K562 (cell line): Measurements from ENCODE around the gene ENO3. TPM values are rescaled to one million over a fixed set of nuclear protein-coding genes. Genes with fewer than 3 reads are reported as not detected.

Source experiments
- ATAC-seq: fragments of 200-7000 bp; cut with Tn5 transposase; 3 replicates; pipeline ENCODE4 v1.9.1; 2020; ENCODE audit warnings: moderate library complexity
- BruUV-seq: library from RNA; stranded (reverse); fragments of 400-500 nt; replicated peaks from 2 replicates; lab custom pipeline; 2021; lab: Mats Ljungman, UMichigan
- CTCF ChIA-PET: fragments of 300-600 bp; formaldehyde crosslinking; extraction: SDS; loops from one replicate; lab custom pipeline; 2021; ENCODE audit warnings: low intra/inter-chr PET ratio; lab: Yijun Ruan, JAX
- POLR2A ChIA-PET: fragments of 300-600, 350-650 bp; sonication (Branson Sonifier 250); formaldehyde crosslinking; extraction: SDS; loops from one replicate; lab custom pipeline; 2021; ENCODE audit warnings: antibody characterized with exemption, inconsistent platforms; lab: Yijun Ruan, JAX
- DNase-seq, 4 experiments: peaks; one replicate each; pipeline versions ENCODE4 v3.0.0 to v3.0.0-alpha.2; 2011 to 2018; ENCODE audit warnings: low spot score in 3 of 4, mixed read lengths in 3 of 4; ENCODE audit errors: extremely low read depth in 1 of 4
- FAIRE-seq: peaks from 2 replicates; lab custom pipeline; 2011; peaks lifted over from hg19 to GRCh38; lab: Jason Lieb, UNC
- H2AFZ ChIP-seq: 2 replicates; pipeline ENCODE4 v1.6.0; 2011; ENCODE audit warnings: low read depth, low read length, control low read depth, inconsistent platforms
- H3K27ac ChIP-seq: fragments of 200-600 bp; 3 replicates; pipeline ENCODE4 v1.8.0; 2011; ENCODE audit warnings: low read depth, mild to moderate bottlenecking, control low read depth, inconsistent platforms, low read length, moderate library complexity, mixed read lengths; ENCODE audit errors: extremely low read depth
- H3K27me3 ChIP-seq, 2 experiments: fragments of 300-600 bp in 1 of 2; 2 replicates in 1 of 2; 3 replicates in 1 of 2; pipeline versions ENCODE4 v1.6.0 to v1.8.0; 2011; ENCODE audit warnings: inconsistent platforms in 2 of 2, low read length in 2 of 2, mild to moderate bottlenecking in 1 of 2, mixed read lengths in 1 of 2, moderate library complexity in 1 of 2; ENCODE audit not compliant: control insufficient read depth in 2 of 2, insufficient read depth in 2 of 2
- H3K36me3 ChIP-seq: fragments of 300-600 bp; 3 replicates; pipeline ENCODE4 v1.8.0; 2011; ENCODE audit warnings: mild to moderate bottlenecking, low read length, inconsistent platforms; ENCODE audit not compliant: control insufficient read depth, insufficient read depth
- H3K4me1 ChIP-seq, 2 experiments: fragments of 200-600 bp in 1 of 2; replicated peaks in 1 of 2; 2 replicates in 1 of 2; 3 replicates in 1 of 2; pipeline versions ENCODE4 v1.5.1 to v1.8.0; 2011; ENCODE audit warnings: inconsistent platforms in 2 of 2, low read length in 2 of 2, mild to moderate bottlenecking in 1 of 2, mixed read lengths in 1 of 2, moderate library complexity in 1 of 2; ENCODE audit not compliant: control insufficient read depth in 2 of 2, insufficient read depth in 2 of 2
- H3K4me2 ChIP-seq: 2 replicates; pipeline ENCODE4 v1.6.1; 2011; ENCODE audit warnings: low read length, control low read depth, inconsistent platforms, mixed read lengths; ENCODE audit not compliant: insufficient read depth
- H3K4me3 ChIP-seq: fragments of 200-600 bp; sonication (generic), shearing (Covaris generic); 2 replicates; pipeline ENCODE4 v1.5.1; 2016; ENCODE audit warnings: control low read depth, inconsistent platforms
- H3K79me2 ChIP-seq: fragments of 200-600 bp; 3 replicates; pipeline ENCODE4 v1.8.0; 2011; ENCODE audit warnings: low read length, inconsistent platforms; ENCODE audit not compliant: control insufficient read depth, insufficient read depth
- H3K9ac ChIP-seq, 2 experiments: 2 replicates each; pipeline versions ENCODE4 v1.6.0 to v1.6.1; 2011; ENCODE audit warnings: low read depth in 2 of 2, low read length in 2 of 2, control low read depth in 1 of 2, inconsistent platforms in 1 of 2, mild to moderate bottlenecking in 1 of 2, mixed read lengths in 1 of 2; ENCODE audit not compliant: insufficient read depth in 1 of 2
- H3K9me1 ChIP-seq: one replicate; pipeline ENCODE4 v1.6.0; 2011; ENCODE audit warnings: inconsistent platforms, mild to moderate bottlenecking, low read length, moderate library complexity; ENCODE audit not compliant: control insufficient read depth, insufficient read depth
- H3K9me3 ChIP-seq: replicated peaks from 2 replicates; pipeline ENCODE4 v1.5.1; 2011; ENCODE audit warnings: low read depth, low read length, inconsistent platforms; ENCODE audit not compliant: control insufficient read depth, insufficient read depth
- H4K20me1 ChIP-seq: replicated peaks from 2 replicates; pipeline ENCODE4 v1.6.1; 2011; ENCODE audit warnings: low read length, inconsistent platforms, mixed read lengths; ENCODE audit not compliant: control insufficient read depth, insufficient read depth
- BCOR ChIP-seq: fragments of 450-650 bp; IDR thresholded peaks from 2 replicates; pipeline ENCODE4 v1.6.1; 2016
- CHD2 ChIP-seq: IDR thresholded peaks from 2 replicates; pipeline ENCODE4 v1.6.1; 2011; ENCODE audit warnings: low read depth, low read length
- EP300 ChIP-seq: IDR thresholded peaks from 2 replicates; pipeline ENCODE4 v1.6.1; 2012; ENCODE audit warnings: low read length, improper control_type of control experiment
- HSF4 ChIP-seq: fragments of 250-450 bp; sonication (Bioruptor Pico); IDR thresholded peaks from 2 replicates; pipeline ENCODE4 v2.1.2; 2022; ENCODE audit warnings: mild to moderate bottlenecking, moderate library complexity, borderline replicate concordance
- ILF3 ChIP-seq: fragments of 450-650 bp; IDR thresholded peaks from 2 replicates; pipeline ENCODE4 v1.6.1; 2018; ENCODE audit warnings: antibody characterized with exemption, mild to moderate bottlenecking, moderate library complexity, borderline replicate concordance
- KDM1A ChIP-seq, 2 experiments: fragments of 450-650 bp; IDR thresholded peaks; 2 replicates each; pipeline ENCODE4 v1.6.1; 2016; ENCODE audit warnings: mild to moderate bottlenecking in 2 of 2
- RBM25 ChIP-seq: fragments of 200-400 bp; formaldehyde crosslinking; IDR thresholded peaks from 2 replicates; pipeline ENCODE4 v1.6.1; 2018; ENCODE audit warnings: low read length, low read depth, moderate library complexity; ENCODE audit not compliant: severe bottlenecking
- RHOXF2B ChIP-seq: fragments of 250-450 bp; sonication (Bioruptor Pico); conservative IDR thresholded peaks from 2 replicates; pipeline ENCODE4 v1.5.1; 2021
- SP1 ChIP-seq: sonication (generic); formaldehyde crosslinking; IDR thresholded peaks from 2 replicates; pipeline ENCODE4 v1.8.1; 2022; ENCODE audit warnings: mild to moderate bottlenecking, missing genetic modification reagents
- WGBS: fragments of 100-300 bp; shearing (Covaris generic); methylation state at CpG from one replicate; pipeline ENCODE4 v1.1.6; 2016; ENCODE audit warnings: low coverage, mixed read lengths; ENCODE audit not compliant: insufficient coverage; ENCODE audit errors: missing lambda C conversion rate; 5-methylcytosine and 5-hydroxymethylcytosine counted together
- in situ Hi-C: fragments of 300-500 bp; cut with MboI; formaldehyde crosslinking; loops from 4 replicates; pipeline ENCODE4 v1.15.0; 2018; ENCODE audit warnings: inconsistent platforms, mixed read lengths
- intact Hi-C: fragments of 100-400 bp; cut with micrococcal nuclease; formaldehyde crosslinking; loops from 2 replicates; pipeline ENCODE4 v1.14.2; 2022
- polyA plus RNA-seq, 8 experiments: library from polyadenylated mRNA; depleted of rRNA in 4 of 8; stranded (reverse) in 5 of 8; unstranded in 3 of 8; fragments of >200 nt; fragmentation: Nextera tagmentation in 2 of 8; fragmentation: Illumina TruSeq in 1 of 8; extraction: Ambion mirVana in 2 of 8; extraction: Trizol in 1 of 8; gene quantifications; 2 replicates each; pipeline versions ENCODE4 v1.2.1 to v1.2.3, GENCODE V29; 2011 to 2014; ENCODE audit warnings: inconsistent platforms in 1 of 8, missing spikeins in 1 of 8
- total RNA-seq, 7 experiments: library from RNA; depleted of rRNA in 6 of 7; stranded (reverse); fragments of >200 nt in 6 of 7; fragmentation: Illumina TruSeq in 2 of 7; extraction: Trizol in 2 of 7; gene quantifications; 2 replicates each; pipeline versions ENCODE4 v1.2.1 to v1.2.3, GENCODE V29; 2011 to 2021; ENCODE audit warnings: low replicate concordance in 1 of 7
- TF ChIP-seq, protein P1 (sequence below): fragments of 450-650 bp; IDR thresholded peaks from 2 replicates; pipeline ENCODE4 v1.6.1; 2017; ENCODE audit warnings: antibody characterized with exemption, mild to moderate bottlenecking
- TF ChIP-seq, protein P2 (sequence below): fragments of 450-650 bp; IDR thresholded peaks from 2 replicates; pipeline ENCODE4 v1.6.1; 2018; ENCODE audit not compliant: partially characterized antibody
- TF ChIP-seq, protein P3 (sequence below): fragments of 250-450 bp; sonication (Bioruptor Pico); IDR thresholded peaks from 2 replicates; pipeline ENCODE4 v1.8.0; 2022; ENCODE audit warnings: inconsistent platforms

The ENO3 gene
- total and polyA plus RNA-seq, 9 of the 15 experiments (the other 6 are each of a cell fraction or from before 2014, with no cell fraction given) = 5.7 to 17.2 (median 9.9) TPM

DNA sequence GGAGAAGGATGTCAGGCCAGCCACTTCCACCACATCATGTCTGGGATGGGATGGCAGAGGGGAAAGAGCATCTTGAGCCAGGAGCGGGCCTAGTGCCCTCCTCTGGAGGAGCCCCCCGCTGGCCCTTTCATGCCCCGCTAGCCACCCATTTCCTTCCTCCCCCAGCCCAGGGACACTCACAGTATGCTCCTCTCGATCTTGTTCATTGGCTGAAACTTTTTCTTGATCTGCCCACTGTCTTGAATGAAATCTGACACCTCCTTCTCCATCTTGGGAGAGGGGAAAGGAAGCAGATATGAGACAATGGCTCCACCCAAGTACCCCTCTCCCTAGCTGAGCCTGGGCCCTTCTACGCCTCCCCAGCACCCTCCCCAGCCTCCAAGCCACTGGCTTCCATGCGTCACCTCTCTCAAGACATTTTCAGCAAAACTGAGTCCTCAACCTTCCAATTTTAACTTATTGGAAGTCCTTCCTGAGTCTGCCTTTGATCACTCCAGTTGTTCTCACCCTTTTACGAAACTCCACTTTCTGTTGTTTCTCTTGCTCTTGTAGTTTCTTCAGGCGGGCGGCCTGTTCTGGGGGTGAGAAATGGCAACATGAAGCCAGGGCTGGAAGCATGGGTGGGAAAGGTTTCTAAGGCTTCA, 9.5 kb downstream of the ENO3 start:
- H3K4me3 ChIP-seq = no peak overlapping the region
- H3K27ac ChIP-seq = peak overlapping the region; percentile 53; the same call in 2 of the 3 replicates
- intact Hi-C loops = loop anchor here (10.0 kb wide), 1 partner anchor 56 kb away; the partner anchor contains the start of gene CHRNE
- no peaks in the 10 kb centered on the region for H3K27me3 ChIP-seq
- DNase-seq = peak in 2 of 4 experiments; percentile 41 to 67
- POLR2A ChIA-PET = interaction anchor here (0.7 to 1.2 kb wide), 3 partner anchors 9 to 19 kb away, joined by 3 to 7 read pairs (median 3); partner anchors contain the start of gene ENO3
- ATAC-seq = peak; percentile 81
- H3K9me3 ChIP-seq = no peaks in the 10 kb centered on the region
- H4K20me1 ChIP-seq = no peaks in the 10 kb centered on the region
- H3K4me1 ChIP-seq = peaks cover 7 to 15% of the 10 kb centered on the region in 2 experiments; a peak in 4 of 5 replicates
- WGBS = 46% methylated on average over 5 of the region's 9 CpGs
- in situ Hi-C loops = no loop called here
- no peak for TF ChIP-seq CHD2
- 0 out of 4 replicates have a peak, but pooled peaks of 1 of the 2 experiments have one; percentile 12 for TF ChIP-seq KDM1A (IDR thresholded peaks at IDR 0.05)
- no peak for TF ChIP-seq RHOXF2B (CRISPR knock-in tag)
- TF ChIP-seq HSF4 = no peak
- no peak for TF ChIP-seq ILF3
- 0 out of 2 replicates have a peak, but pooled peaks have one; percentile 35 for TF ChIP-seq SP1
- TF ChIP-seq, protein P1, sequence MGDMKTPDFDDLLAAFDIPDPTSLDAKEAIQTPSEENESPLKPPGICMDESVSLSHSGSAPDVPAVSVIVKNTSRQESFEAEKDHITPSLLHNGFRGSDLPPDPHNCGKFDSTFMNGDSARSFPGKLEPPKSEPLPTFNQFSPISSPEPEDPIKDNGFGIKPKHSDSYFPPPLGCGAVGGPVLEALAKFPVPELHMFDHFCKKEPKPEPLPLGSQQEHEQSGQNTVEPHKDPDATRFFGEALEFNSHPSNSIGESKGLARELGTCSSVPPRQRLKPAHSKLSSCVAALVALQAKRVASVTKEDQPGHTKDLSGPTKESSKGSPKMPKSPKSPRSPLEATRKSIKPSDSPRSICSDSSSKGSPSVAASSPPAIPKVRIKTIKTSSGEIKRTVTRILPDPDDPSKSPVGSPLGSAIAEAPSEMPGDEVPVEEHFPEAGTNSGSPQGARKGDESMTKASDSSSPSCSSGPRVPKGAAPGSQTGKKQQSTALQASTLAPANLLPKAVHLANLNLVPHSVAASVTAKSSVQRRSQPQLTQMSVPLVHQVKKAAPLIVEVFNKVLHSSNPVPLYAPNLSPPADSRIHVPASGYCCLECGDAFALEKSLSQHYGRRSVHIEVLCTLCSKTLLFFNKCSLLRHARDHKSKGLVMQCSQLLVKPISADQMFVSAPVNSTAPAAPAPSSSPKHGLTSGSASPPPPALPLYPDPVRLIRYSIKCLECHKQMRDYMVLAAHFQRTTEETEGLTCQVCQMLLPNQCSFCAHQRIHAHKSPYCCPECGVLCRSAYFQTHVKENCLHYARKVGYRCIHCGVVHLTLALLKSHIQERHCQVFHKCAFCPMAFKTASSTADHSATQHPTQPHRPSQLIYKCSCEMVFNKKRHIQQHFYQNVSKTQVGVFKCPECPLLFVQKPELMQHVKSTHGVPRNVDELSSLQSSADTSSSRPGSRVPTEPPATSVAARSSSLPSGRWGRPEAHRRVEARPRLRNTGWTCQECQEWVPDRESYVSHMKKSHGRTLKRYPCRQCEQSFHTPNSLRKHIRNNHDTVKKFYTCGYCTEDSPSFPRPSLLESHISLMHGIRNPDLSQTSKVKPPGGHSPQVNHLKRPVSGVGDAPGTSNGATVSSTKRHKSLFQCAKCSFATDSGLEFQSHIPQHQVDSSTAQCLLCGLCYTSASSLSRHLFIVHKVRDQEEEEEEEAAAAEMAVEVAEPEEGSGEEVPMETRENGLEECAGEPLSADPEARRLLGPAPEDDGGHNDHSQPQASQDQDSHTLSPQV = peak; percentile 33; the same call in 1 of the 2 replicates
- TF ChIP-seq BCOR = peak; percentile 65
- TF ChIP-seq EP300 = no peak
- TF ChIP-seq, protein P2, sequence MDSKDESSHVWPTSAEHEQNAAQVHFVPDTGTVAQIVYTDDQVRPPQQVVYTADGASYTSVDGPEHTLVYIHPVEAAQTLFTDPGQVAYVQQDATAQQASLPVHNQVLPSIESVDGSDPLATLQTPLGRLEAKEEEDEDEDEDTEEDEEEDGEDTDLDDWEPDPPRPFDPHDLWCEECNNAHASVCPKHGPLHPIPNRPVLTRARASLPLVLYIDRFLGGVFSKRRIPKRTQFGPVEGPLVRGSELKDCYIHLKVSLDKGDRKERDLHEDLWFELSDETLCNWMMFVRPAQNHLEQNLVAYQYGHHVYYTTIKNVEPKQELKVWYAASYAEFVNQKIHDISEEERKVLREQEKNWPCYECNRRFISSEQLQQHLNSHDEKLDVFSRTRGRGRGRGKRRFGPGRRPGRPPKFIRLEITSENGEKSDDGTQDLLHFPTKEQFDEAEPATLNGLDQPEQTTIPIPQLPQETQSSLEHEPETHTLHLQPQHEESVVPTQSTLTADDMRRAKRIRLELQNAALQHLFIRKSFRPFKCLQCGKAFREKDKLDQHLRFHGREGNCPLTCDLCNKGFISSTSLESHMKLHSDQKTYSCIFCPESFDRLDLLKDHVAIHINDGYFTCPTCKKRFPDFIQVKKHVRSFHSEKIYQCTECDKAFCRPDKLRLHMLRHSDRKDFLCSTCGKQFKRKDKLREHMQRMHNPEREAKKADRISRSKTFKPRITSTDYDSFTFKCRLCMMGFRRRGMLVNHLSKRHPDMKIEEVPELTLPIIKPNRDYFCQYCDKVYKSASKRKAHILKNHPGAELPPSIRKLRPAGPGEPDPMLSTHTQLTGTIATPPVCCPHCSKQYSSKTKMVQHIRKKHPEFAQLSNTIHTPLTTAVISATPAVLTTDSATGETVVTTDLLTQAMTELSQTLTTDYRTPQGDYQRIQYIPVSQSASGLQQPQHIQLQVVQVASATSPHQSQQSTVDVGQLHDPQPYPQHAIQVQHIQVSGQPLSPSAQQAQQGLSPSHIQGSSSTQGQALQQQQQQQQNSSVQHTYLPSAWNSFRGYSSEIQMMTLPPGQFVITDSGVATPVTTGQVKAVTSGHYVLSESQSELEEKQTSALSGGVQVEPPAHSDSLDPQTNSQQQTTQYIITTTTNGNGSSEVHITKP = peak; percentile 52
- TF ChIP-seq RBM25 = peak; percentile 14
- TF ChIP-seq, protein P3, sequence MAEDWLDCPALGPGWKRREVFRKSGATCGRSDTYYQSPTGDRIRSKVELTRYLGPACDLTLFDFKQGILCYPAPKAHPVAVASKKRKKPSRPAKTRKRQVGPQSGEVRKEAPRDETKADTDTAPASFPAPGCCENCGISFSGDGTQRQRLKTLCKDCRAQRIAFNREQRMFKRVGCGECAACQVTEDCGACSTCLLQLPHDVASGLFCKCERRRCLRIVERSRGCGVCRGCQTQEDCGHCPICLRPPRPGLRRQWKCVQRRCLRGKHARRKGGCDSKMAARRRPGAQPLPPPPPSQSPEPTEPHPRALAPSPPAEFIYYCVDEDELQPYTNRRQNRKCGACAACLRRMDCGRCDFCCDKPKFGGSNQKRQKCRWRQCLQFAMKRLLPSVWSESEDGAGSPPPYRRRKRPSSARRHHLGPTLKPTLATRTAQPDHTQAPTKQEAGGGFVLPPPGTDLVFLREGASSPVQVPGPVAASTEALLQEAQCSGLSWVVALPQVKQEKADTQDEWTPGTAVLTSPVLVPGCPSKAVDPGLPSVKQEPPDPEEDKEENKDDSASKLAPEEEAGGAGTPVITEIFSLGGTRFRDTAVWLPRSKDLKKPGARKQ (CRISPR knock-in tag) = no peak
- H3K79me2 ChIP-seq = peaks cover 2% of the 10 kb centered on the region
- peak overlapping the region; percentile 60 for H2AFZ ChIP-seq
- peak overlapping the region; percentile 29 to 39; a peak in 1 of 4 replicates for H3K9ac ChIP-seq
- H3K36me3 ChIP-seq = peaks cover 4% of the 10 kb centered on the region; the same call in 1 of the 3 replicates
- BruUV-seq = no TSS peak
- H3K4me2 ChIP-seq = peak overlapping the region; percentile 7
- CTCF ChIA-PET = no interaction called here
- peak; percentile 75 for FAIRE-seq
- no peaks in the 10 kb centered on the region for H3K9me1 ChIP-seq
